ENCODE data around the gene SH3GL3. TPM values are rescaled to one million over a fixed set of nuclear protein-coding genes. Genes with fewer than 3 reads are reported as not detected.

The SH3GL3 gene
- total RNA-seq, 1 experiment from 2014 or later: not detected

DNA sequence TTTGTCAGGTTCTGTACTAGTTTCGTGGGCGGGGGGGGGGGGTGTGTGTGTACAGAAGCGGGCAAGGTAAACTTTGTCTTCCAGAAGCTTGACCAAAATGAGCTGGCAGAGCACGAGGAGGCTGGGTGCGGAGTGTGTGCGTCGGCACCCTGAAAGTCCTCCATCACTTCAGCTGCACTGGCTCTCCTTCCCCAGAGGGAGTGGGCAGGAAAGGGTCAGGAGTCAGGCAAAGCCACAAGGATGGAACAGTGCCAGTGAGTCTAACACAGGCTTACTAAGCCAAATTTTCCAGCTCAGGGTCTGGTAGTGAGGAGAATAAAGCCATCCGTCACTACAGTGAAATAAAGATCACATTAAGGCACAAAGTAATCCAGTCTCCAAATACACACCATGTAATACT, 11.9 kb upstream of the SH3GL3 start:
- DNase-seq (ENCODE audit: low read depth, low spot score): no peak
- no peaks in the 10 kb centered on the region for H3K36me3 ChIP-seq (ENCODE audit: control insufficient read depth, insufficient read depth, low read length)
- intact Hi-C loops (cut with micrococcal nuclease; ENCODE audit: unreplicated experiment): no loop called here
- ChIA-PET CTCF (no interaction called here), POLR2A (no interaction called here)
- no peak overlapping the region for H3K27ac ChIP-seq (ENCODE audit: low read length)
- no peak for ATAC-seq
- in situ Hi-C loops (cut with HindIII; ENCODE audit: low pct_unique_long_range_greater_than_20kb, low sequenced_read_pairs): no loop called here
- no peaks in the 10 kb centered on the region for H3K4me1 ChIP-seq (ENCODE audit: control insufficient read depth, insufficient read depth, low read length)
- H3K27me3 ChIP-seq (ENCODE audit: control insufficient read depth, insufficient read depth, low read length): peaks cover 5% of the 10 kb centered on the region
- no peak overlapping the region for H3K4me3 ChIP-seq (ENCODE audit: low read depth in 2 of 2, low read length in 2 of 2)
- H3K9me3 ChIP-seq (ENCODE audit: control insufficient read depth, insufficient read depth, low read depth, low read length): no peaks in the 10 kb centered on the region
- BruUV-seq (replicated peaks): no TSS peak
- no peak for TF ChIP-seq SIN3A (IDR thresholded peaks at IDR 0.05; ENCODE audit: borderline replicate concordance, insufficient read depth, low read depth, low read length)
- no peak for TF ChIP-seq POLR2AphosphoS5 (IDR thresholded peaks at IDR 0.05; ENCODE audit: low read depth, low read length)
- TF ChIP-seq, protein P1, sequence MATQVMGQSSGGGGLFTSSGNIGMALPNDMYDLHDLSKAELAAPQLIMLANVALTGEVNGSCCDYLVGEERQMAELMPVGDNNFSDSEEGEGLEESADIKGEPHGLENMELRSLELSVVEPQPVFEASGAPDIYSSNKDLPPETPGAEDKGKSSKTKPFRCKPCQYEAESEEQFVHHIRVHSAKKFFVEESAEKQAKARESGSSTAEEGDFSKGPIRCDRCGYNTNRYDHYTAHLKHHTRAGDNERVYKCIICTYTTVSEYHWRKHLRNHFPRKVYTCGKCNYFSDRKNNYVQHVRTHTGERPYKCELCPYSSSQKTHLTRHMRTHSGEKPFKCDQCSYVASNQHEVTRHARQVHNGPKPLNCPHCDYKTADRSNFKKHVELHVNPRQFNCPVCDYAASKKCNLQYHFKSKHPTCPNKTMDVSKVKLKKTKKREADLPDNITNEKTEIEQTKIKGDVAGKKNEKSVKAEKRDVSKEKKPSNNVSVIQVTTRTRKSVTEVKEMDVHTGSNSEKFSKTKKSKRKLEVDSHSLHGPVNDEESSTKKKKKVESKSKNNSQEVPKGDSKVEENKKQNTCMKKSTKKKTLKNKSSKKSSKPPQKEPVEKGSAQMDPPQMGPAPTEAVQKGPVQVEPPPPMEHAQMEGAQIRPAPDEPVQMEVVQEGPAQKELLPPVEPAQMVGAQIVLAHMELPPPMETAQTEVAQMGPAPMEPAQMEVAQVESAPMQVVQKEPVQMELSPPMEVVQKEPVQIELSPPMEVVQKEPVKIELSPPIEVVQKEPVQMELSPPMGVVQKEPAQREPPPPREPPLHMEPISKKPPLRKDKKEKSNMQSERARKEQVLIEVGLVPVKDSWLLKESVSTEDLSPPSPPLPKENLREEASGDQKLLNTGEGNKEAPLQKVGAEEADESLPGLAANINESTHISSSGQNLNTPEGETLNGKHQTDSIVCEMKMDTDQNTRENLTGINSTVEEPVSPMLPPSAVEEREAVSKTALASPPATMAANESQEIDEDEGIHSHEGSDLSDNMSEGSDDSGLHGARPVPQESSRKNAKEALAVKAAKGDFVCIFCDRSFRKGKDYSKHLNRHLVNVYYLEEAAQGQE (IDR thresholded peaks at IDR 0.05; ENCODE audit: insufficient read depth in 1 of 2, low read depth in 2 of 2, low read length in 1 of 2): no peak
- TF ChIP-seq, protein P2, sequence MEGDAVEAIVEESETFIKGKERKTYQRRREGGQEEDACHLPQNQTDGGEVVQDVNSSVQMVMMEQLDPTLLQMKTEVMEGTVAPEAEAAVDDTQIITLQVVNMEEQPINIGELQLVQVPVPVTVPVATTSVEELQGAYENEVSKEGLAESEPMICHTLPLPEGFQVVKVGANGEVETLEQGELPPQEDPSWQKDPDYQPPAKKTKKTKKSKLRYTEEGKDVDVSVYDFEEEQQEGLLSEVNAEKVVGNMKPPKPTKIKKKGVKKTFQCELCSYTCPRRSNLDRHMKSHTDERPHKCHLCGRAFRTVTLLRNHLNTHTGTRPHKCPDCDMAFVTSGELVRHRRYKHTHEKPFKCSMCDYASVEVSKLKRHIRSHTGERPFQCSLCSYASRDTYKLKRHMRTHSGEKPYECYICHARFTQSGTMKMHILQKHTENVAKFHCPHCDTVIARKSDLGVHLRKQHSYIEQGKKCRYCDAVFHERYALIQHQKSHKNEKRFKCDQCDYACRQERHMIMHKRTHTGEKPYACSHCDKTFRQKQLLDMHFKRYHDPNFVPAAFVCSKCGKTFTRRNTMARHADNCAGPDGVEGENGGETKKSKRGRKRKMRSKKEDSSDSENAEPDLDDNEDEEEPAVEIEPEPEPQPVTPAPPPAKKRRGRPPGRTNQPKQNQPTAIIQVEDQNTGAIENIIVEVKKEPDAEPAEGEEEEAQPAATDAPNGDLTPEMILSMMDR (IDR thresholded peaks at IDR 0.05): no peak
- no peak for TF ChIP-seq TCF7L2 (IDR thresholded peaks at IDR 0.05; ENCODE audit: low read depth, low read length)

DNA sequence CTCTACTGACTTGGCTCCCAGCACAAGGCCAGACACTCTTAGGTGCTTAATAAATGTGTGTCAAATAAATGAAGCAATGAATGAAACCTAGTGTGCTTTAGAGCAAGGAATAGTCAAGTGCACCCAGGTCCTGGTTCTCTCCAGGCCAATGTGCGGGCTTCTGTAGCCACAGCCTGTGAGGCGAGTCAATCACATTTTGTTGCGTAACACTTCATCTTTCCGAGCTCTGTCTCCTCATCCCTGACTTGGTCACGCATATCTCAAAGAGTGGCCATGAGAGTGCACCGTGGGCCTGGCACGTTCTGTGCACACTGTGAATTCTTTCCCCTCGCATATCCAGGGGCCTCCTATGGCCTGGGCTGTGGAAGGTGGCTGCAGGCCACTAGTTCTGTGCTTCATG, 11.4 kb upstream of the SH3GL3 start:
- no TSS peak for BruUV-seq (replicated peaks)
- POLR2A ChIA-PET: no interaction called here
- in situ Hi-C loops (cut with HindIII; ENCODE audit: low pct_unique_long_range_greater_than_20kb, low sequenced_read_pairs): no loop called here

More for the DNA sequence above, 11.4 kb upstream of the SH3GL3 start:
- H3K9me3 ChIP-seq (ENCODE audit: control insufficient read depth, insufficient read depth, low read depth, low read length): no peaks in the 10 kb centered on the region
- DNase-seq (ENCODE audit: low read depth, low spot score) (no peak), ATAC-seq (no peak)
- no peaks in the 10 kb centered on the region for H3K4me1 ChIP-seq (ENCODE audit: control insufficient read depth, insufficient read depth, low read length)
- no peak overlapping the region for H3K27ac ChIP-seq (ENCODE audit: low read length)
- H3K36me3 ChIP-seq (ENCODE audit: control insufficient read depth, insufficient read depth, low read length): no peaks in the 10 kb centered on the region
- TF ChIP-seq, protein P1 (IDR thresholded peaks at IDR 0.05; ENCODE audit: insufficient read depth in 1 of 2, low read depth in 2 of 2, low read length in 1 of 2): no peak
- TF ChIP-seq POLR2AphosphoS5 (IDR thresholded peaks at IDR 0.05; ENCODE audit: low read depth, low read length) (no peak), TCF7L2 (IDR thresholded peaks at IDR 0.05; ENCODE audit: low read depth, low read length) (no peak), SIN3A (IDR thresholded peaks at IDR 0.05; ENCODE audit: borderline replicate concordance, insufficient read depth, low read depth, low read length) (no peak)
- TF ChIP-seq, protein P2 (IDR thresholded peaks at IDR 0.05): no peak
- intact Hi-C loops (cut with micrococcal nuclease; ENCODE audit: unreplicated experiment): loop anchor here (1.0 kb wide), 1 partner anchor 187 kb away; no protein-coding TSS in a partner anchor
- CTCF ChIA-PET: interaction anchor here (1.1 kb wide), 1 partner anchor 187 kb away, joined by 8 read pairs; no protein-coding TSS in a partner anchor
- H3K27me3 ChIP-seq (ENCODE audit: control insufficient read depth, insufficient read depth, low read length): peaks cover 5% of the 10 kb centered on the region
- no peak overlapping the region for H3K4me3 ChIP-seq (ENCODE audit: low read depth in 2 of 2, low read length in 2 of 2)
